K562 (cell line): ENCODE measurements around the gene MVD. TPM values are rescaled to one million over a fixed set of nuclear protein-coding genes. Genes with fewer than 3 reads are reported as not detected.
A peak's percentile ranks its signal among the peaks of the same experiment; 100 is the strongest.

ENCODE experiments used
- CBX3 ChIP-seq, 2 experiments: IDR thresholded peaks; 1 replicate in 1 of 2; 2 replicates in 1 of 2; pipeline ENCODE4 v1.6.1; 2012; ENCODE audit warnings: inconsistent platforms in 2 of 2, low read length in 2 of 2, borderline replicate concordance in 1 of 2, control low read depth in 1 of 2
- SP2 ChIP-seq: IDR thresholded peaks from 2 replicates; pipeline ENCODE4 v1.6.1; 2011; ENCODE audit warnings: mild to moderate bottlenecking, low read depth, low read length, moderate library complexity; ENCODE audit not compliant: poor library complexity, severe bottlenecking; ENCODE audit errors: extremely low read depth
- YY1 ChIP-seq, 3 experiments: IDR thresholded peaks; 2 replicates each; pipeline ENCODE4 v1.6.1; 2011; ENCODE audit warnings: low read length in 2 of 3, mild to moderate bottlenecking in 2 of 3, moderate library complexity in 2 of 3, borderline replicate concordance in 1 of 3, control low read depth in 1 of 3, low read depth in 1 of 3; ENCODE audit not compliant: insufficient read depth in 3 of 3, insufficient replicate concordance in 2 of 3, control insufficient read depth in 1 of 3, insufficient read length in 1 of 3; ENCODE audit errors: extremely low read depth in 1 of 3
- ZBTB17 ChIP-seq: fragments of 450-650 bp; formaldehyde crosslinking; IDR thresholded peaks from 2 replicates; pipeline ENCODE4 v1.4.0; 2020; ENCODE audit warnings: mild to moderate bottlenecking
- ZKSCAN1 ChIP-seq: fragments of 150-350 bp; IDR thresholded peaks from 2 replicates; pipeline ENCODE4 v1.6.1; 2016; ENCODE audit warnings: low read depth, low read length
- polyA plus RNA-seq, 8 experiments: library from polyadenylated mRNA; depleted of rRNA in 4 of 8; stranded (reverse) in 5 of 8; unstranded in 3 of 8; fragments of >200 nt; fragmentation: Nextera tagmentation in 2 of 8; fragmentation: Illumina TruSeq in 1 of 8; extraction: Ambion mirVana in 2 of 8; extraction: Trizol in 1 of 8; gene quantifications; 2 replicates each; pipeline versions ENCODE4 v1.2.1 to v1.2.3, GENCODE V29; 2011 to 2014; ENCODE audit warnings: inconsistent platforms in 1 of 8, missing spikeins in 1 of 8
- total RNA-seq, 7 experiments: library from RNA; depleted of rRNA in 6 of 7; stranded (reverse); fragments of >200 nt in 6 of 7; fragmentation: Illumina TruSeq in 2 of 7; extraction: Trizol in 2 of 7; gene quantifications; 2 replicates each; pipeline versions ENCODE4 v1.2.1 to v1.2.3, GENCODE V29; 2011 to 2021; ENCODE audit warnings: low replicate concordance in 1 of 7
- TF ChIP-seq, protein P1 (sequence below): sonication (generic); formaldehyde crosslinking; IDR thresholded peaks from 2 replicates; pipeline ENCODE4 v1.8.1; 2023; ENCODE audit warnings: mild to moderate bottlenecking, missing genetic modification reagents, moderate library complexity
- TF ChIP-seq, protein P2 (sequence below): sonication (generic); formaldehyde crosslinking; IDR thresholded peaks from 2 replicates; pipeline ENCODE4 v1.8.0; 2022; ENCODE audit warnings: missing genetic modification reagents, mild to moderate bottlenecking, borderline replicate concordance
- TF ChIP-seq, protein P3 (sequence below): fragments of 250-450 bp; sonication (Bioruptor Pico); IDR thresholded peaks from 2 replicates; pipeline ENCODE4 v1.5.0; 2021
- TF ChIP-seq, protein P4 (sequence below), 2 experiments: fragments of 450-650 bp in 1 of 2; IDR thresholded peaks; 2 replicates each; pipeline ENCODE4 v1.6.1; 2011 to 2017; ENCODE audit warnings: low read depth in 2 of 2, antibody characterized with exemption in 1 of 2, borderline replicate concordance in 1 of 2, low read length in 1 of 2, mild to moderate bottlenecking in 1 of 2, mixed read lengths in 1 of 2; ENCODE audit not compliant: control insufficient read depth in 1 of 2
- TF ChIP-seq, protein P5 (sequence below): fragments of 250-450 bp; sonication (Bioruptor Pico); IDR thresholded peaks from 2 replicates; pipeline ENCODE4 v1.8.0; 2022; ENCODE audit warnings: inconsistent platforms
- TF ChIP-seq, protein P6 (sequence below), 2 experiments: IDR thresholded peaks; 2 replicates each; pipeline ENCODE4 v1.6.1; 2012; ENCODE audit warnings: improper control_type of control experiment in 2 of 2, low read depth in 2 of 2, low read length in 2 of 2, borderline replicate concordance in 1 of 2

The MVD gene
- total and polyA plus RNA-seq, 9 of the 15 experiments (the other 6 are each of a cell fraction or from before 2014, with no cell fraction given), result 12.2 to 141 (median 45.3) TPM

DNA sequence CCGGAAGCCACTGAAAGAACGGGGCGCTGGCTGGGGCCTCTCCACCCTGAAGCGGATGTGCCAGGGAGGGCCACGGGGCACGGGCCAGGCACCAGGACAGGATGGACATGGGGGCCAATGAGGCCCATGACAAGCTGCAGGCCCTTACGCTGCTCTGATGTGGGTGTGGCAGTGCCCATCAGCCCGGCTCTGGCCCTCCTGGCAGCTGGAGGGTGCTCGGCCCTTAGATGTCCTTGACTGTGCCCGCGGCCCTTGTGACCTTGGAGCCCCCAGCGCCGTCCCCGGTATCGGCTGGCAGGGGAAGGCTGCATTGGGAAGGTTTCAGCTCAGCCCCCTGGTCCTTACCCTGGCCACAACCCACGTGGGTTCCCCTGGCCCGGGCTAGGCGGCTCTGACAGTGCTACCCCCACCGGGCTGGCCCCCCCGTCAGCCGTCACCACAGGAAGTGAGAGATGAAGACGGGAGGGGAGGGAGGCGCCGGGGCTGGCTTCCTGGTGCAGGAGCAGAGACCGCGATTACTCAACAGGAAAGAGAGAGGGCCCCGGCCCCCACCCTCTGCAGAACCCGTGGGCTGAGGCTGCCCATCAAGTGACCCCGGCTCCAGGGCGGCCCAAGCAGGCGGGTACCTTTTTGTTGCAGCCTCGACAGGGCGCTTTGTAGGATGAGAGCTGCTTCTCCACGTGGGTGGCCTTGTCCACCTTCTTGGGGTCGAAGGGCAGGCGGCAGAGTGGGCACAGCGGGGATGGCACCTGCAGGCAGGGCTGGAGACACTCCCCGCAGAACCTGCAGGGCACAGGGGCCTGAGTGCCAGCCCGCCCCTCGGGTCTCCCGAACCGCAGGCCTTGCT is 38.0 kb upstream of the MVD start (continued):
- TF ChIP-seq, protein P1, sequence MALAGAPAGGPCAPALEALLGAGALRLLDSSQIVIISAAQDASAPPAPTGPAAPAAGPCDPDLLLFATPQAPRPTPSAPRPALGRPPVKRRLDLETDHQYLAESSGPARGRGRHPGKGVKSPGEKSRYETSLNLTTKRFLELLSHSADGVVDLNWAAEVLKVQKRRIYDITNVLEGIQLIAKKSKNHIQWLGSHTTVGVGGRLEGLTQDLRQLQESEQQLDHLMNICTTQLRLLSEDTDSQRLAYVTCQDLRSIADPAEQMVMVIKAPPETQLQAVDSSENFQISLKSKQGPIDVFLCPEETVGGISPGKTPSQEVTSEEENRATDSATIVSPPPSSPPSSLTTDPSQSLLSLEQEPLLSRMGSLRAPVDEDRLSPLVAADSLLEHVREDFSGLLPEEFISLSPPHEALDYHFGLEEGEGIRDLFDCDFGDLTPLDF (CRISPR knock-in tag), result peak; percentile 47; the same call in 1 of the 2 replicates
- TF ChIP-seq ZKSCAN1 (no peak), CBX3 (IDR thresholded peaks at IDR 0.05; ENCODE audit: borderline replicate concordance in 1 of 2, low read length in 2 of 2) (no peak), SP2 (no peak), ZBTB17 (peak; percentile 67; the same call in 1 of the 2 replicates), YY1 (IDR thresholded peaks at IDR 0.05; ENCODE audit: borderline replicate concordance in 1 of 3, control insufficient read depth in 1 of 3, extremely low read depth in 1 of 3, insufficient read depth in 3 of 3, insufficient read length in 1 of 3, insufficient replicate concordance in 2 of 3, low read depth in 1 of 3, low read length in 2 of 3) (peak in 1 of 3 experiments; percentile 28)
- TF ChIP-seq, protein P2, sequence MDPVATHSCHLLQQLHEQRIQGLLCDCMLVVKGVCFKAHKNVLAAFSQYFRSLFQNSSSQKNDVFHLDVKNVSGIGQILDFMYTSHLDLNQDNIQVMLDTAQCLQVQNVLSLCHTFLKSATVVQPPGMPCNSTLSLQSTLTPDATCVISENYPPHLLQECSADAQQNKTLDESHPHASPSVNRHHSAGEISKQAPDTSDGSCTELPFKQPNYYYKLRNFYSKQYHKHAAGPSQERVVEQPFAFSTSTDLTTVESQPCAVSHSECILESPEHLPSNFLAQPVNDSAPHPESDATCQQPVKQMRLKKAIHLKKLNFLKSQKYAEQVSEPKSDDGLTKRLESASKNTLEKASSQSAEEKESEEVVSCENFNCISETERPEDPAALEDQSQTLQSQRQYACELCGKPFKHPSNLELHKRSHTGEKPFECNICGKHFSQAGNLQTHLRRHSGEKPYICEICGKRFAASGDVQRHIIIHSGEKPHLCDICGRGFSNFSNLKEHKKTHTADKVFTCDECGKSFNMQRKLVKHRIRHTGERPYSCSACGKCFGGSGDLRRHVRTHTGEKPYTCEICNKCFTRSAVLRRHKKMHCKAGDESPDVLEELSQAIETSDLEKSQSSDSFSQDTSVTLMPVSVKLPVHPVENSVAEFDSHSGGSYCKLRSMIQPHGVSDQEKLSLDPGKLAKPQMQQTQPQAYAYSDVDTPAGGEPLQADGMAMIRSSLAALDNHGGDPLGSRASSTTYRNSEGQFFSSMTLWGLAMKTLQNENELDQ (CRISPR knock-in tag), result no peak
- TF ChIP-seq, protein P3, sequence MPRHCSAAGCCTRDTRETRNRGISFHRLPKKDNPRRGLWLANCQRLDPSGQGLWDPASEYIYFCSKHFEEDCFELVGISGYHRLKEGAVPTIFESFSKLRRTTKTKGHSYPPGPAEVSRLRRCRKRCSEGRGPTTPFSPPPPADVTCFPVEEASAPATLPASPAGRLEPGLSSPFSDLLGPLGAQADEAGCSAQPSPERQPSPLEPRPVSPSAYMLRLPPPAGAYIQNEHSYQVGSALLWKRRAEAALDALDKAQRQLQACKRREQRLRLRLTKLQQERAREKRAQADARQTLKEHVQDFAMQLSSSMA (CRISPR knock-in tag), result no peak
- TF ChIP-seq, protein P4, sequence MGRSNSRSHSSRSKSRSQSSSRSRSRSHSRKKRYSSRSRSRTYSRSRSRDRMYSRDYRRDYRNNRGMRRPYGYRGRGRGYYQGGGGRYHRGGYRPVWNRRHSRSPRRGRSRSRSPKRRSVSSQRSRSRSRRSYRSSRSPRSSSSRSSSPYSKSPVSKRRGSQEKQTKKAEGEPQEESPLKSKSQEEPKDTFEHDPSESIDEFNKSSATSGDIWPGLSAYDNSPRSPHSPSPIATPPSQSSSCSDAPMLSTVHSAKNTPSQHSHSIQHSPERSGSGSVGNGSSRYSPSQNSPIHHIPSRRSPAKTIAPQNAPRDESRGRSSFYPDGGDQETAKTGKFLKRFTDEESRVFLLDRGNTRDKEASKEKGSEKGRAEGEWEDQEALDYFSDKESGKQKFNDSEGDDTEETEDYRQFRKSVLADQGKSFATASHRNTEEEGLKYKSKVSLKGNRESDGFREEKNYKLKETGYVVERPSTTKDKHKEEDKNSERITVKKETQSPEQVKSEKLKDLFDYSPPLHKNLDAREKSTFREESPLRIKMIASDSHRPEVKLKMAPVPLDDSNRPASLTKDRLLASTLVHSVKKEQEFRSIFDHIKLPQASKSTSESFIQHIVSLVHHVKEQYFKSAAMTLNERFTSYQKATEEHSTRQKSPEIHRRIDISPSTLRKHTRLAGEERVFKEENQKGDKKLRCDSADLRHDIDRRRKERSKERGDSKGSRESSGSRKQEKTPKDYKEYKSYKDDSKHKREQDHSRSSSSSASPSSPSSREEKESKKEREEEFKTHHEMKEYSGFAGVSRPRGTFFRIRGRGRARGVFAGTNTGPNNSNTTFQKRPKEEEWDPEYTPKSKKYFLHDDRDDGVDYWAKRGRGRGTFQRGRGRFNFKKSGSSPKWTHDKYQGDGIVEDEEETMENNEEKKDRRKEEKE (IDR thresholded peaks at IDR 0.05; ENCODE audit: borderline replicate concordance in 1 of 2, control insufficient read depth in 1 of 2, low read depth in 2 of 2, low read length in 1 of 2), result no peak
- TF ChIP-seq, protein P5, sequence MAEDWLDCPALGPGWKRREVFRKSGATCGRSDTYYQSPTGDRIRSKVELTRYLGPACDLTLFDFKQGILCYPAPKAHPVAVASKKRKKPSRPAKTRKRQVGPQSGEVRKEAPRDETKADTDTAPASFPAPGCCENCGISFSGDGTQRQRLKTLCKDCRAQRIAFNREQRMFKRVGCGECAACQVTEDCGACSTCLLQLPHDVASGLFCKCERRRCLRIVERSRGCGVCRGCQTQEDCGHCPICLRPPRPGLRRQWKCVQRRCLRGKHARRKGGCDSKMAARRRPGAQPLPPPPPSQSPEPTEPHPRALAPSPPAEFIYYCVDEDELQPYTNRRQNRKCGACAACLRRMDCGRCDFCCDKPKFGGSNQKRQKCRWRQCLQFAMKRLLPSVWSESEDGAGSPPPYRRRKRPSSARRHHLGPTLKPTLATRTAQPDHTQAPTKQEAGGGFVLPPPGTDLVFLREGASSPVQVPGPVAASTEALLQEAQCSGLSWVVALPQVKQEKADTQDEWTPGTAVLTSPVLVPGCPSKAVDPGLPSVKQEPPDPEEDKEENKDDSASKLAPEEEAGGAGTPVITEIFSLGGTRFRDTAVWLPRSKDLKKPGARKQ (CRISPR knock-in tag), result no peak
- TF ChIP-seq, protein P6, sequence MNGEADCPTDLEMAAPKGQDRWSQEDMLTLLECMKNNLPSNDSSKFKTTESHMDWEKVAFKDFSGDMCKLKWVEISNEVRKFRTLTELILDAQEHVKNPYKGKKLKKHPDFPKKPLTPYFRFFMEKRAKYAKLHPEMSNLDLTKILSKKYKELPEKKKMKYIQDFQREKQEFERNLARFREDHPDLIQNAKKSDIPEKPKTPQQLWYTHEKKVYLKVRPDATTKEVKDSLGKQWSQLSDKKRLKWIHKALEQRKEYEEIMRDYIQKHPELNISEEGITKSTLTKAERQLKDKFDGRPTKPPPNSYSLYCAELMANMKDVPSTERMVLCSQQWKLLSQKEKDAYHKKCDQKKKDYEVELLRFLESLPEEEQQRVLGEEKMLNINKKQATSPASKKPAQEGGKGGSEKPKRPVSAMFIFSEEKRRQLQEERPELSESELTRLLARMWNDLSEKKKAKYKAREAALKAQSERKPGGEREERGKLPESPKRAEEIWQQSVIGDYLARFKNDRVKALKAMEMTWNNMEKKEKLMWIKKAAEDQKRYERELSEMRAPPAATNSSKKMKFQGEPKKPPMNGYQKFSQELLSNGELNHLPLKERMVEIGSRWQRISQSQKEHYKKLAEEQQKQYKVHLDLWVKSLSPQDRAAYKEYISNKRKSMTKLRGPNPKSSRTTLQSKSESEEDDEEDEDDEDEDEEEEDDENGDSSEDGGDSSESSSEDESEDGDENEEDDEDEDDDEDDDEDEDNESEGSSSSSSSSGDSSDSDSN (IDR thresholded peaks at IDR 0.05; ENCODE audit: borderline replicate concordance in 1 of 2, low read depth in 2 of 2, low read length in 2 of 2), result no peak
